RWPE1 (cell line): Measurements from ENCODE around the gene PDE1C.

Source experiments
- CTCF ChIA-PET: fragments of 350-600 bp; sonication (Branson Sonifier 250); formaldehyde crosslinking; extraction: SDS; loops from one replicate; lab custom pipeline; 2021; lab: Yijun Ruan, JAX
- POLR2A ChIA-PET: fragments of 400-600 bp; formaldehyde crosslinking; extraction: SDS; loops from one replicate; lab custom pipeline; 2020; ENCODE audit warnings: antibody characterized with exemption; ENCODE audit not compliant: low non-redundant PET; lab: Yijun Ruan, JAX
- DNase-seq: peaks from one replicate; pipeline ENCODE4 v3.0.0; 2012; ENCODE audit warnings: low spot score
- H3K27ac ChIP-seq: fragments of 450-650 bp; 2 replicates; pipeline ENCODE4 v1.5.1; 2017
- TF ChIP-seq, protein P1 (sequence below): fragments of 450-650 bp; conservative IDR thresholded peaks from 2 replicates; pipeline ENCODE4 v1.5.1; 2017; ENCODE audit warnings: low read depth, mild to moderate bottlenecking

PDE1C gene

DNA sequence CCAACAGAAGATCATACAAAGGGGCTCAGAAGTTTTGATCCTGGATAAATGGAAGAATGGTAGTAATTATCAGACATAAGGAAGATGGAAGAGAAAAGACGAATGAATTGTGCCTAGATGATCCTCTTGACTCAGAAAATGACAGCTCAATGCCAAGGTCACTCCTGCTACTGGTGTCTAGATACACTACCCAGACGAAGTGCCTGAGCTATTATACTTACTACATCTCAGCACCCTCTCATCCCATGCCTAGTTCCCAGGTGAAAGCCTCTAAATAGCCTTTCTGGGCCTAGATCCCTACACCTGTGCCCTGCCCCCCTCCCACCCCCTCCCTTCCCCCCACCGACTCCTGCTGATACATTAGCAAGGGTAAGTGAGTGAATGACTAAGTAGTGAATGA, 25.5 kb downstream of the PDE1C start:
- no peak overlapping the region for H3K27ac ChIP-seq
- ChIA-PET CTCF (no interaction called here), POLR2A (no interaction called here)
- DNase-seq = no peak
- TF ChIP-seq, protein P1, sequence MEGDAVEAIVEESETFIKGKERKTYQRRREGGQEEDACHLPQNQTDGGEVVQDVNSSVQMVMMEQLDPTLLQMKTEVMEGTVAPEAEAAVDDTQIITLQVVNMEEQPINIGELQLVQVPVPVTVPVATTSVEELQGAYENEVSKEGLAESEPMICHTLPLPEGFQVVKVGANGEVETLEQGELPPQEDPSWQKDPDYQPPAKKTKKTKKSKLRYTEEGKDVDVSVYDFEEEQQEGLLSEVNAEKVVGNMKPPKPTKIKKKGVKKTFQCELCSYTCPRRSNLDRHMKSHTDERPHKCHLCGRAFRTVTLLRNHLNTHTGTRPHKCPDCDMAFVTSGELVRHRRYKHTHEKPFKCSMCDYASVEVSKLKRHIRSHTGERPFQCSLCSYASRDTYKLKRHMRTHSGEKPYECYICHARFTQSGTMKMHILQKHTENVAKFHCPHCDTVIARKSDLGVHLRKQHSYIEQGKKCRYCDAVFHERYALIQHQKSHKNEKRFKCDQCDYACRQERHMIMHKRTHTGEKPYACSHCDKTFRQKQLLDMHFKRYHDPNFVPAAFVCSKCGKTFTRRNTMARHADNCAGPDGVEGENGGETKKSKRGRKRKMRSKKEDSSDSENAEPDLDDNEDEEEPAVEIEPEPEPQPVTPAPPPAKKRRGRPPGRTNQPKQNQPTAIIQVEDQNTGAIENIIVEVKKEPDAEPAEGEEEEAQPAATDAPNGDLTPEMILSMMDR = no peak

GRCh38 chr7:32043688-32044087, 26.5 kb downstream of the PDE1C start:
- no peak for DNase-seq
- ChIA-PET CTCF (no interaction called here), POLR2A (no interaction called here)
- TF ChIP-seq, protein P1 = no peak
- H3K27ac ChIP-seq = no peak overlapping the region

DNA sequence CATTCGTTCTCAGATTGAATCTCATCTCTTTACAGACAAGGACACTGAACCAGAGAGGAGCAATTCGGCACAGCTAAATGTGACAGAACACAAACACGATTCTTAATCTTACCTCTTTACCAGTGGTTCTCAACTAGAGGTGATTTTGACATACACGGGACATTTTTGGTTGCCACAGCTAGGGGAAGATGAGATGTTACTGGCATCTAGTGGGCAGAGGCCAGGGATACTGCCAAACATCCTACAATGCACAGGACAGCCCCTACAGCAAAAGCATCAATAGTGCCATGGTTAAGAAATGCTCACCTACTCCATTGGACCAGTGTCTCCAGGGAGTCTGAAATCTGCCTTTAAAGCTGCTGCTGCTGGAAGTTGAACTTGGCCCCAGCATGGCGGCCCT, 27.3 kb downstream of the PDE1C start:
- POLR2A ChIA-PET = no interaction called here
- TF ChIP-seq, protein P1 = no peak
- CTCF ChIA-PET = no interaction called here
- DNase-seq = no peak
- no peak overlapping the region for H3K27ac ChIP-seq

GRCh38 chr7:32039000-32039756, 31.0 kb downstream of the PDE1C start:
- ChIA-PET POLR2A (no interaction called here), CTCF (interaction anchor here (0.6 kb wide), 1 partner anchor 305 kb away, joined by 3 read pairs; no protein-coding TSS in a partner anchor)
- H3K27ac ChIP-seq = no peak overlapping the region
- TF ChIP-seq, protein P1 = no peak
- DNase-seq = no peak

DNA sequence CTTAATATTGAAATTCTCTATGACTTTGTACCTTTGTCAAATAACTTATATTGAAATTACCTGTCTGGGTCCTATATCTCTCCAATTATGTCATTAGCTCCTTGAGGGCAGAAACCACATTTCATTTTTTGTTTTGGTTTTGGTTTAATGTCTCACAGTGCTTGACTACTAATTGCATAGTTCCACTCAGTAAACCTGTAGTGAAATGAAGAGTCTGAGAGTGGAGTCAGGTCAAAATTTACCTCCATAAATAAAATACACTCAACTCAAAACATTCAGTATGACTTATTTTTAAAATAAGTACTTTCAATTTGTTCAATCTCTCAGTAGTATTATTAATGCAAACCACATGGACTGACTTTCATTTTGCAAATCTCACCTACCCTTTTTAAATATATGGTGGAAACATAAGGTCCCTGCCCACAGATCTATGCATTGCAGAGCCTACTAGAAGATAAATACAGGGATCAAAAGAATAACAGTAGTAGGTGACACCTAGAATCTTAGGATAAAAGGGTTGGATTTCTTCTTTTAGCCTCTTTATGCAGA, 32.5 kb downstream of the PDE1C start:
- ChIA-PET POLR2A (no interaction called here), CTCF (no interaction called here)
- H3K27ac ChIP-seq = no peak overlapping the region
- TF ChIP-seq, protein P1 = no peak
- no peak for DNase-seq

DNA sequence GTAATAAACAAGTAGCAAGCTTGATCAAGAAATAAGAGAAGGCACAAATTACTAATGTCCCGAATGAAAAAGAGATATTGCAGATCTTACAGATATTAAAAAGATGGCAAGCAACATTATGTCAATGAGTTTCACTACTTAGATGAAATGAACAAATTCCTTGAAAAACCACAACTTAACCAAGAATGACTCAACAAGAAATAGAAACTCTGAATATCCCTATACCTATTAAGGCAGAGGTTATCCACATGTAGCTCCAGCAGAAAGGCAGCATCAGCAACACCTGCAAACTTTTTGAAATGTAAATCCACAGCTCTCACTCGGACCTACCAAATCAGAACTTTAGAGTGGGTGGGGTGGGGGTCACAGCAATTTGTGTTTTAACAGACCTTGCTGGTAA, 33.6 kb downstream of the PDE1C start:
- TF ChIP-seq, protein P1 = no peak
- ChIA-PET CTCF (interaction anchor here (0.6 kb wide), 1 partner anchor 24 kb away, joined by 3 read pairs; no protein-coding TSS in a partner anchor), POLR2A (no interaction called here)
- DNase-seq = no peak
- no peak overlapping the region for H3K27ac ChIP-seq
